ENCODE measurements around the gene PLCD3.

GRCh38 chr17:45149669-45150664, 17.7 kb upstream of the PLCD3 start:
- TF ChIP-seq POLR2A (IDR thresholded peaks at IDR 0.05), result peak in 1 of 2 donors; percentile 68
- TF ChIP-seq, protein P1, sequence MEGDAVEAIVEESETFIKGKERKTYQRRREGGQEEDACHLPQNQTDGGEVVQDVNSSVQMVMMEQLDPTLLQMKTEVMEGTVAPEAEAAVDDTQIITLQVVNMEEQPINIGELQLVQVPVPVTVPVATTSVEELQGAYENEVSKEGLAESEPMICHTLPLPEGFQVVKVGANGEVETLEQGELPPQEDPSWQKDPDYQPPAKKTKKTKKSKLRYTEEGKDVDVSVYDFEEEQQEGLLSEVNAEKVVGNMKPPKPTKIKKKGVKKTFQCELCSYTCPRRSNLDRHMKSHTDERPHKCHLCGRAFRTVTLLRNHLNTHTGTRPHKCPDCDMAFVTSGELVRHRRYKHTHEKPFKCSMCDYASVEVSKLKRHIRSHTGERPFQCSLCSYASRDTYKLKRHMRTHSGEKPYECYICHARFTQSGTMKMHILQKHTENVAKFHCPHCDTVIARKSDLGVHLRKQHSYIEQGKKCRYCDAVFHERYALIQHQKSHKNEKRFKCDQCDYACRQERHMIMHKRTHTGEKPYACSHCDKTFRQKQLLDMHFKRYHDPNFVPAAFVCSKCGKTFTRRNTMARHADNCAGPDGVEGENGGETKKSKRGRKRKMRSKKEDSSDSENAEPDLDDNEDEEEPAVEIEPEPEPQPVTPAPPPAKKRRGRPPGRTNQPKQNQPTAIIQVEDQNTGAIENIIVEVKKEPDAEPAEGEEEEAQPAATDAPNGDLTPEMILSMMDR (IDR thresholded peaks at IDR 0.05), result no peak

Data from adrenal gland (tissue), 5 donors.